ENCODE measurements around the gene SAMD9L.
"Not testable (repeated sequence)": the region's sequence is repeated elsewhere in the genome, so short reads cannot be mapped to it uniquely, and the experiment has no call there.

Gene SAMD9L

DNA sequence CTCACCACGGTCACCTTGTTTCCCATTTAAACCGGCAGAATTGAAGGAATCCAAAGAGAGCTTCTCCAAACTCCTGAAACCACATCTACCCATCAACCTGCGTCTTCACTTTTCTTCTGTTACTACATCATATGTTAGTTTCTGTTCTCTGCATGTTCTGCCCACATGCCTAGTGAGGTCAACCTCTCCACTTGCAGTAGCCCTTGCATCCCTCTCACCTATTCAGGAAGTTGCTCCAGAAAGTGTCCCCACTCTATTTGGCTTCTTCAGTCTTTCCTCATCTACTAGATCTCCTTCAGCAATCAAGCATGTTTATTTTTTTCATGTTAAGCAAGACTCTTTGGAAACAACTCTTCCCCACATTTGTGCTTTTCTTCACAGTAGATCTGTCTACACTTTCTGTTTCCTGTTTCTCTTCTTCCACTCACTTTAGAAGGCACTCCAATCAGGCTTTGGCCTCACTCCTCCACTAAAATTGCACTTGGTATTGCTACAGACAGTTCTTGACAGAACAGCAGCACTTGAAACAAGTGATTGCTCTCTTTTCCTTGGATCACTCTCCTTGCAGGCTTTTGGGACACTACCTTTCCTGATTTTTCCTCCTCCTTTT is 7.5 kb downstream of the SAMD9L start:
- DNase-seq: no peak
- Histone ChIP-seq H3K4me1 (no peaks in the 10 kb centered on the region), H3K36me3 (no peaks in the 10 kb centered on the region), H3K4me3 (ENCODE audit: low read depth, low read length) (no peak overlapping the region), H3K9me3 (no peaks in the 10 kb centered on the region), H3K27me3 (peaks cover 5% of the 10 kb centered on the region; the same call in 1 of the 2 replicates)
- TF ChIP-seq, protein P1, sequence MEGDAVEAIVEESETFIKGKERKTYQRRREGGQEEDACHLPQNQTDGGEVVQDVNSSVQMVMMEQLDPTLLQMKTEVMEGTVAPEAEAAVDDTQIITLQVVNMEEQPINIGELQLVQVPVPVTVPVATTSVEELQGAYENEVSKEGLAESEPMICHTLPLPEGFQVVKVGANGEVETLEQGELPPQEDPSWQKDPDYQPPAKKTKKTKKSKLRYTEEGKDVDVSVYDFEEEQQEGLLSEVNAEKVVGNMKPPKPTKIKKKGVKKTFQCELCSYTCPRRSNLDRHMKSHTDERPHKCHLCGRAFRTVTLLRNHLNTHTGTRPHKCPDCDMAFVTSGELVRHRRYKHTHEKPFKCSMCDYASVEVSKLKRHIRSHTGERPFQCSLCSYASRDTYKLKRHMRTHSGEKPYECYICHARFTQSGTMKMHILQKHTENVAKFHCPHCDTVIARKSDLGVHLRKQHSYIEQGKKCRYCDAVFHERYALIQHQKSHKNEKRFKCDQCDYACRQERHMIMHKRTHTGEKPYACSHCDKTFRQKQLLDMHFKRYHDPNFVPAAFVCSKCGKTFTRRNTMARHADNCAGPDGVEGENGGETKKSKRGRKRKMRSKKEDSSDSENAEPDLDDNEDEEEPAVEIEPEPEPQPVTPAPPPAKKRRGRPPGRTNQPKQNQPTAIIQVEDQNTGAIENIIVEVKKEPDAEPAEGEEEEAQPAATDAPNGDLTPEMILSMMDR (IDR thresholded peaks at IDR 0.05; ENCODE audit: low read depth, low read length): no peak

DNA sequence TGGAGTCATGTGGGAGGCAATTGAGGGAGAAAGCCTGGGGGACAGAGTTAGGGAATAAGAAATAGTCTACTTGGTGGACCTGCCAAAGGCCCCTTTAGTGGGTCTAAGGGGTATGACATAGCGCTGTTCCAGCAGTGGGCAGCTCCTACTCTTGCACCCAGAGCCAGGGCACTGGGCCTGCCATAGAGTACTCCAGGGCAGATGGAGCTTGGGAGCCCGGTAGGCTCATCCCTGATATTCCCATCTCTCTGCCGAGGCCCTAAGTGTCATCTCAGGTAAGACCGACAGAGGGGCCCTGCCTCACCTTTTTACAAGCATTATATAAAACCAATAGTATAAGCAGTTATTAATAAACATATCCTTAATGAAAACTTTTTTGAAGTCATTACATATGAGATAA is 9.6 kb downstream of the SAMD9L start:
- Histone ChIP-seq H3K9me3 (no peaks in the 10 kb centered on the region), H3K4me3 (ENCODE audit: low read depth, low read length) (no peak overlapping the region), H3K4me1 (no peaks in the 10 kb centered on the region), H3K36me3 (no peaks in the 10 kb centered on the region), H3K27me3 (peaks cover 19% of the 10 kb centered on the region)
- TF ChIP-seq, protein P1 (IDR thresholded peaks at IDR 0.05; ENCODE audit: low read depth, low read length): no peak
- DNase-seq: no peak

DNA sequence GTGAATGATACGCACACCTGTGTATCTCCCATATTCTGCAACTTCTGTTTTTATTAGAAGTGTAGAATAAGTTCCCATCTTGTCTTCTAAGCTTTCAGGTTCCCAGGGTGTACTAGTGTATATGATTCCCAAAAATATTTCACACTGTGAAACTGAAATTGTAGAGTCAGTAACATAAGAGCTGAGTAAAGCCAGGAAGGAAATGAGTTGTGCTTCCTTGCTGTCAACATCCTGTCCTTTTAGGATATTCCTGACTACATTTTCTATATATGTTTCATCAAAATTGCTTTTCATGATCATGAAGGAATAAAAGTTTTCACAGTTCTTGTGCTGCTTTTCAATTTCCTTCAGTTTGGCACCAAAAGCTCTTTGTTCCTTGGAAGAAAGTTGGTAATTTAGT is 15.2 kb downstream of the SAMD9L start:
- H3K27me3 ChIP-seq: peaks cover 21% of the 10 kb centered on the region
- DNase-seq: no peak
- TF ChIP-seq, protein P1 (IDR thresholded peaks at IDR 0.05; ENCODE audit: low read depth, low read length): no peak
- H3K9me3 ChIP-seq: no peaks in the 10 kb centered on the region
- no peaks in the 10 kb centered on the region for H3K4me1 ChIP-seq
- H3K36me3 ChIP-seq: no peaks in the 10 kb centered on the region
- H3K4me3 ChIP-seq (ENCODE audit: low read depth, low read length): no peak overlapping the region

DNA sequence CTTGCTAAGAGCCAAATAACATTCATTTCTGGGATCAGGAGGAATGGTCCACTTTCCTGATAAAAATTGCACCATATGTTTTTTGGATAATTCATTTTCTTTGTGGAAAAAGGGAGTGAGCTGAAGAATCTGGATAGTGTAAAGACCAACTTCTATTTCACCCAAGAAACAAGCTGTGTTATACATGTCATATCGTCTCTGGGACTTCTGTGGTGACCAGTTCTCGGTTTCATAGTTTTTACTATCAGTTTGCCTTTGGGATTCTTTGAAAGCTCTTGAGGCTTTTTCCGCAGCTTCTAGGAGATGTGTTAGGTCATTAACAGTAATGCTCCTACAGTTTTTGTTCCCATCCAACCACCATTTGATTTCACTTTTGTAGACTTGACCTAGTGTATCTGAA is 16.0 kb downstream of the SAMD9L start:
- Histone ChIP-seq H3K4me3 (ENCODE audit: low read depth, low read length) (no peak overlapping the region), H3K4me1 (no peaks in the 10 kb centered on the region), H3K36me3 (no peaks in the 10 kb centered on the region), H3K27me3 (peaks cover 21% of the 10 kb centered on the region), H3K9me3 (no peaks in the 10 kb centered on the region)
- no peak for DNase-seq
- TF ChIP-seq, protein P1 (IDR thresholded peaks at IDR 0.05; ENCODE audit: low read depth, low read length): no peak

GRCh38 chr7:93126954-93127353 is 21.2 kb downstream of the SAMD9L start:
- not testable (repeated sequence) for H3K4me3 ChIP-seq (ENCODE audit: low read depth, low read length); H3K4me1 ChIP-seq; DNase-seq; H3K27me3 ChIP-seq; H3K36me3 ChIP-seq; H3K9me3 ChIP-seq

DNA sequence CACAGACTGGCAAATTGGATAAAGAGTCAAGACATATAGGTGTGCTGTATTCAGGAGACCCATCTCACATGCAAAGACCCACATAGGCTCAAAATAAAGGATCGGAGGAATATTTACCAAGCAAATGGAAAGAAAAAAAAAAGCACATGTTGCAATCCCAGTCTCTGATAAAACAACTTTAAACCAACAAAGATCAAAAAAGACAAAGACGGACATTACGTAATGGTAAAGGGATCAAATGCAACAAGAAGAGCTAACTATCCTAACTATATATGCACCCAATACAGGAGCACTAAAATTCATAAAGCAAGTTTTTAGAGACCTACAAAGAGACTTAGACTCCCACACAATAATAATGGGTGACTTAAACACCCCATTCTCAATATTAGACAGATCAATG is 24.7 kb downstream of the SAMD9L start:
- DNase-seq; H3K27me3 ChIP-seq; H3K4me3 ChIP-seq (ENCODE audit: low read depth, low read length); H3K36me3 ChIP-seq; H3K9me3 ChIP-seq; H3K4me1 ChIP-seq: not testable (repeated sequence)

DNA sequence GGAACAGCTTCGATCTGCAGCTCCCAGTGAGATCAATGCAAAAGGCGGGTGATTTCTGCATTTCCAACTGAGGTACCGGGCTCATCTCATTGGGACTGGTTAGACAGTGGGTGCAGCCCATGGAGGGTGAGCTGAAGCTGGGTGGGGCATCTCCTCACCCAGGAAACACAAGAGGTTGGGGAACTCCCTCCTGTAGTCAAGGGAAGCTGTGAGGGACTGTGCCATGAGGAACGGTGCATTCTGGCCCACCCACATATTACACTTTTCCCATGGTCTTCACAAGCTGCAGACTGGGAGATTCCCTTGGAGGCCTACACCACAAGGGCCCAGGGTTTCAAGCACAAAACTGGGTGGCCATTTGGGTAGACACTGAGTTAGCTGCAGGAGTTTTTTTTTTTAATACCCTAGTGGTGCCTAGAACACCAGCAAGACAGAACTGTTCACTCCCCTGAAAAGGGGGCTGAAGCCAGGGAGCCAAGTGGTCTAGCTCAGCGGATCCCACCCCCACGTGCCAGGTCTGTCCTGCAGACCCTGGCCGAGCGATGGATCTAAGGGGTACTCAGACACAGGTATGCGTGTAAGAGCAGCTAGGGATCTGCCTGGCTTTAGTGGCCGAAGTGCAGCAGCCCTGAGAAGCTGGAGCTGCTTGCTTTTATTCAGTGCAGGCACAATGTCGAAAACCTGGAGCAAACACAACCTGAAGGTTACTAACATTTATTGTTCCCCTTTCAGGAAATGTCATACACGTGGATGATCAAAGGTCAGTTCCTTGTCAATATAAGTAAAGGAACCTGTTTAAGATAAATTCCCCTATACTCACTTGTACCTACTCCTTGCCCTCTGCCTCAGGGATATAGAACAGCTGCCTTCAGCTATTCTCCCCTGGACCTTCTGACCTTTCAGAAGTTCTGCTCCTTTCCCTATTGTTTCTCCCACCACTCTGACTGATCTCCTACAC is 27.3 kb downstream of the SAMD9L start:
- Histone ChIP-seq H3K36me3 (no peaks in the 10 kb centered on the region), H3K9me3 (no peaks in the 10 kb centered on the region), H3K4me1 (no peaks in the 10 kb centered on the region), H3K4me3 (ENCODE audit: low read depth, low read length) (no peak overlapping the region), H3K27me3 (no peaks in the 10 kb centered on the region)
- no peak for DNase-seq
- TF ChIP-seq, protein P1 (IDR thresholded peaks at IDR 0.05; ENCODE audit: low read depth, low read length): no peak
